CD14-positive monocyte (primary cell): Measurements from ENCODE around the gene CAMK4. TPM values are rescaled to one million over a fixed set of nuclear protein-coding genes. Genes with fewer than 3 reads are reported as not detected.

ENCODE experiments used
- DNase-seq, 3 donors: peaks; one replicate each; pipeline ENCODE4 v3.0.0-alpha.2; 2011 to 2022
- H2AFZ ChIP-seq: 2 replicates; pipeline ENCODE4 v1.6.0; 2012; ENCODE audit warnings: mild to moderate bottlenecking, low read depth, low read length, inconsistent platforms; ENCODE audit not compliant: insufficient read depth, poor library complexity, severe bottlenecking
- H3K27ac ChIP-seq, 2 donors: 1 replicate in 1 of 2; 2 replicates in 1 of 2; pipeline ENCODE4 v1.5.1; 2012 to 2013; ENCODE audit warnings: low read length in 2 of 2, control low read depth in 1 of 2, inconsistent platforms in 1 of 2, low read depth in 1 of 2, mild to moderate bottlenecking in 1 of 2
- H3K27me3 ChIP-seq, 2 donors: one replicate each; pipeline versions ENCODE4 v1.6.0 to v1.6.1; 2011 to 2013; ENCODE audit warnings: low read length in 2 of 2; ENCODE audit not compliant: control insufficient read depth in 2 of 2, insufficient read depth in 2 of 2
- H3K36me3 ChIP-seq, 2 donors: replicated peaks in 1 of 2; 1 replicate in 1 of 2; 2 replicates in 1 of 2; pipeline versions ENCODE4 v1.5.1 to v1.6.1; 2012 to 2013; ENCODE audit warnings: low read length in 2 of 2, control low read depth in 1 of 2, inconsistent platforms in 1 of 2, mild to moderate bottlenecking in 1 of 2; ENCODE audit not compliant: insufficient read depth in 2 of 2, control insufficient read depth in 1 of 2
- H3K4me1 ChIP-seq, 2 donors: 1 replicate in 1 of 2; 2 replicates in 1 of 2; pipeline versions ENCODE4 v1.5.1 to v1.6.1; 2012 to 2013; ENCODE audit warnings: low read length in 2 of 2, control low read depth in 1 of 2, inconsistent platforms in 1 of 2, mild to moderate bottlenecking in 1 of 2, moderate library complexity in 1 of 2; ENCODE audit not compliant: insufficient read depth in 2 of 2, control insufficient read depth in 1 of 2
- H3K4me2 ChIP-seq: replicated peaks from 2 replicates; pipeline ENCODE3; 2012; ENCODE audit warnings: low read length, moderate library complexity, mild to moderate bottlenecking; ENCODE audit not compliant: poor library complexity, severe bottlenecking; ENCODE audit errors: extremely low read depth
- H3K4me3 ChIP-seq, 3 experiments: fragments of 200-600 bp in 1 of 3; sonication (generic) in 1 of 3; replicated peaks in 1 of 3; 1 replicate in 2 of 3; 2 replicates in 1 of 3; pipeline ENCODE4 v1.5.1; 2011 to 2013; ENCODE audit warnings: low read length in 3 of 3, mild to moderate bottlenecking in 3 of 3, control low read depth in 2 of 3, low read depth in 2 of 3, inconsistent platforms in 1 of 3, moderate library complexity in 1 of 3
- H3K79me2 ChIP-seq: 2 replicates; pipeline ENCODE4 v1.6.0; 2012; ENCODE audit warnings: mild to moderate bottlenecking, control low read depth, inconsistent platforms, low read length, moderate library complexity; ENCODE audit not compliant: insufficient read depth
- H3K9ac ChIP-seq: 2 replicates; pipeline ENCODE4 v1.6.0; 2017; ENCODE audit warnings: low read length, mild to moderate bottlenecking; ENCODE audit not compliant: insufficient read depth, poor library complexity, severe bottlenecking
- H3K9me3 ChIP-seq, 2 donors: replicated peaks in 1 of 2; 1 replicate in 1 of 2; 2 replicates in 1 of 2; pipeline versions ENCODE4 v1.5.1 to v1.6.1; 2012 to 2013; ENCODE audit warnings: low read length in 2 of 2, control low read depth in 1 of 2; ENCODE audit not compliant: control insufficient read depth in 1 of 2, insufficient read depth in 1 of 2
- H4K20me1 ChIP-seq: 2 replicates; pipeline ENCODE4 v1.6.0; 2012; ENCODE audit warnings: mild to moderate bottlenecking, low read length, control low read depth, moderate library complexity; ENCODE audit not compliant: insufficient read depth
- H3K27ac Mint-ChIP-seq, 7 donors: one replicate each; pipeline ENCODE4 v1.8.0; 2020; ENCODE audit warnings: mild to moderate bottlenecking in 7 of 7, mixed read lengths in 7 of 7, moderate library complexity in 6 of 7, inconsistent platforms in 2 of 7
- H3K27me3 Mint-ChIP-seq, 3 donors: one replicate each; pipeline ENCODE4 v1.8.0; 2021 to 2022; ENCODE audit warnings: low read depth in 3 of 3, mild to moderate bottlenecking in 3 of 3, mixed read lengths in 3 of 3, moderate library complexity in 3 of 3, inconsistent platforms in 1 of 3
- H3K36me3 Mint-ChIP-seq, 2 donors: one replicate each; pipeline ENCODE4 v1.8.0; 2020; ENCODE audit warnings: mixed read lengths in 2 of 2, inconsistent platforms in 1 of 2, mild to moderate bottlenecking in 1 of 2
- H3K4me1 Mint-ChIP-seq: one replicate; pipeline ENCODE4 v1.8.0; 2020; ENCODE audit warnings: mild to moderate bottlenecking, mixed read lengths
- H3K4me3 Mint-ChIP-seq, 2 donors: one replicate each; pipeline ENCODE4 v1.8.0; 2020; ENCODE audit warnings: mild to moderate bottlenecking in 2 of 2, mixed read lengths in 2 of 2, moderate library complexity in 1 of 2
- H3K9me3 Mint-ChIP-seq, 7 donors: one replicate each; pipeline ENCODE4 v1.8.0; 2020 to 2022; ENCODE audit warnings: mixed read lengths in 7 of 7, mild to moderate bottlenecking in 6 of 7, moderate library complexity in 6 of 7, inconsistent platforms in 2 of 7
- CTCF ChIP-seq: fragments of 200-600 bp; IDR thresholded peaks from one replicate; pipeline ENCODE4 v1.8.0; 2022; ENCODE audit warnings: antibody characterized with exemption, mild to moderate bottlenecking
- WGBS: methylation state at CpG from one replicate; pipeline ENCODE4 v1.1.5; 2013; ENCODE audit warnings: missing lambda C conversion rate; ENCODE audit not compliant: insufficient coverage; 5-methylcytosine and 5-hydroxymethylcytosine counted together
- intact Hi-C, 2 donors: fragments of 100-400 bp; cut with micrococcal nuclease; formaldehyde crosslinking; loops; one replicate each; pipeline versions ENCODE4 v1.15.0 to v1.15.1; 2023
- polyA plus RNA-seq, 3 donors: library from polyadenylated mRNA; depleted of rRNA in 1 of 3; unstranded in 2 of 3; stranded (reverse) in 1 of 3; fragments of 300-500 nt in 2 of 3; fragments of >200 nt in 1 of 3; fragmentation: Illumina TruSeq in 2 of 3; gene quantifications; 1 replicate in 2 of 3; 2 replicates in 1 of 3; pipeline ENCODE4 v1.2.3, GENCODE V29; 2012 to 2021

The CAMK4 gene
- polyA plus RNA-seq, 3 donors, result 0.24 to 0.28 TPM; not detected in 1

- Histone ChIP-seq H3K79me2 (no peaks in the 10 kb centered on the region), H3K9ac (no peak overlapping the region), H3K27ac (no peak overlapping the region), H3K4me1 (no peaks in the 10 kb centered on the region), H2AFZ (no peak overlapping the region), H4K20me1 (no peaks in the 10 kb centered on the region), H3K9me3 (no peaks in the 10 kb centered on the region), H3K4me3 (no peak overlapping the region), H3K27me3 (no peaks in the 10 kb centered on the region), H3K36me3 (no peaks in the 10 kb centered on the region), H3K4me2 (no peak overlapping the region)
- no peaks in the 10 kb centered on the region for H3K36me3 Mint-ChIP-seq
- H3K4me1 Mint-ChIP-seq, result no peaks in the 10 kb centered on the region
- DNase-seq, result no peak
- TF ChIP-seq CTCF, result no peak
- no peak overlapping the region for H3K27ac Mint-ChIP-seq
- no peak overlapping the region for H3K4me3 Mint-ChIP-seq
- intact Hi-C loops, result no loop called here
- peaks cover 0 to 4% (median 0%) of the 10 kb centered on the region in 7 donors for H3K9me3 Mint-ChIP-seq
- WGBS, result 85% methylated on average over 10 of the region's 10 CpGs
- peaks cover 0 to 3% (median 3%) of the 10 kb centered on the region in 3 donors for H3K27me3 Mint-ChIP-seq
Observed at GRCh38 chr5:111242606-111243005, 18.4 kb downstream of the CAMK4 start.

- Histone ChIP-seq H3K27ac (no peak overlapping the region), H3K79me2 (no peaks in the 10 kb centered on the region), H3K4me1 (no peaks in the 10 kb centered on the region), H2AFZ (no peak overlapping the region), H3K4me3 (no peak overlapping the region), H3K9me3 (no peaks in the 10 kb centered on the region), H3K27me3 (no peaks in the 10 kb centered on the region), H3K4me2 (no peak overlapping the region), H4K20me1 (no peaks in the 10 kb centered on the region), H3K36me3 (no peaks in the 10 kb centered on the region), H3K9ac (no peak overlapping the region)
- WGBS, result 88% methylated on average over 1 of the region's 1 CpG
- Mint-ChIP-seq H3K4me3 (no peak overlapping the region), H3K9me3 (peaks cover 0 to 4% (median 0%) of the 10 kb centered on the region in 7 donors), H3K36me3 (no peaks in the 10 kb centered on the region), H3K27me3 (peaks cover 0 to 3% (median 3%) of the 10 kb centered on the region in 3 donors), H3K4me1 (no peaks in the 10 kb centered on the region), H3K27ac (no peak overlapping the region)
- no peak for DNase-seq
- no peak for TF ChIP-seq CTCF
- intact Hi-C loops, result no loop called here
Observed at GRCh38 chr5:111243318-111243717, 19.1 kb downstream of the CAMK4 start.
